ENCODE data around the gene LRRC3. TPM values are rescaled to one million over a fixed set of nuclear protein-coding genes. Genes with fewer than 3 reads are reported as not detected.

The LRRC3 gene
- total and polyA plus RNA-seq, 2 of the 8 experiments (the other 6 are each of a cell fraction or from before 2014, with no cell fraction given): 3.1 to 5.4 TPM

DNA sequence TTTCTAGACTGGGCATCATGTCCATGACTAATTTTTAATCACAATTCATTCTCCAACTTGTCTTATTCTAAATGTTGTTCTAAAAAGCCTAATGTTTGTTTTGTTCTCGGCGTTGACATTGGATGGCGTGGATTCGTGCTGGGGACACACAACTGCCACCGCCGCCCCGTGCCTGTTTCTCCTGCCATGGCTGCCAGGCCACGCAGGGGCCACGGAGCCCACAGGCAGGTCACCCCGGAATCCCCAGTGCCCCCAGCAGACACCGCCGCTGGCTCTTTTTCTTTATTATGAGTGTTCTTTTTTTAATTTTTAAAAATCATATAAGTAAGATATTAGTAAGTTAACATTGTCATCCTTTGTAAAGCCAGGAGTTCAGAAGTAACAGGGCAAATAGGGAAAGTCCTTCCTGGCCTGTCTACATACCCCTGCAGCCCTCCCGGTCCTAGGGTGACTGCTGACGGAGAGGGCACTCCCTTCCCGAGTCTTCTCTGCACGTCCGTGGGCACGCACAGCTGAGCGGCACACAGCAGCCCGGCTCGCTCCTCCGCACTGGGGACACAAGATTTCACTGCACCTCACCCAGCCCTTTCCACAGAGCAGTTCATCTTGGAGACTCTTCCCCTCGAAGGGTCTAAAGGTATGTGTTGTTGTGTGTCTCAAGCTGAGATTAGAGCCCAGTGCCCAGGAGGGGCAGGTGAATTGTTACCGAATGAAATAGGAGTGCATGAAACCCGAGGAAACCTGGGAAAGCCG lies 52.5 kb downstream of the LRRC3 start:
- H2BK12ac ChIP-seq (ENCODE audit: low read depth, low read length): no peak overlapping the region
- ChIA-PET CTCF (ENCODE audit: partially characterized antibody) (interaction anchor here (1.0 to 1.1 kb wide), 2 partner anchors 18 to 41 kb away, joined by 3 read pairs; no protein-coding TSS in a partner anchor), POLR2A (ENCODE audit: partially characterized antibody) (interaction anchor here (1.1 to 1.7 kb wide), 2 partner anchors 15 to 72 kb away, joined by 3 to 4 read pairs; no protein-coding TSS in a partner anchor)
- no peak overlapping the region for H4K5ac ChIP-seq (ENCODE audit: insufficient read length, low read depth, low read length)
- H3K14ac ChIP-seq (ENCODE audit: insufficient read length): no peak overlapping the region
- no peak overlapping the region for H3K56ac ChIP-seq (replicated peaks; ENCODE audit: insufficient read length, low read depth, low read length)
- no peak overlapping the region for H3K18ac ChIP-seq (ENCODE audit: extremely low read depth, low read length)
- no peak overlapping the region for H3K4ac ChIP-seq (replicated peaks; ENCODE audit: insufficient read length, low read depth, low read length)
- H3K23ac ChIP-seq (ENCODE audit: insufficient read length): no peak overlapping the region
- 90% methylated on average over 26 of the region's 26 CpGs; no CpG with 5 or more reads in 1 of the 2 experiments for WGBS, 2 experiments (ENCODE audit: extremely low coverage in 1 of 2, insufficient coverage in 1 of 2, insufficient read length in 1 of 2, insufficient replicate concordance in 2 of 2, low coverage in 1 of 2, low lambda C conversion rate in 2 of 2, missing lambda C conversion rate in 1 of 2)
- no peak overlapping the region for H3K4me3 ChIP-seq (ENCODE audit: extremely low read depth in 1 of 4, insufficient read depth in 2 of 4, low read depth in 3 of 4, low read length in 4 of 4)
- FAIRE-seq (no peak), DNase-seq (ENCODE audit: low read depth in 1 of 2, low spot score in 2 of 2) (no peak)
- peaks cover 0 to 8% (median 8%) of the 10 kb centered on the region in 4 experiments; a peak in 4 of 8 replicates for H3K36me3 ChIP-seq (ENCODE audit: control insufficient read depth in 2 of 4, insufficient read depth in 4 of 4, low read length in 3 of 4)
- no peaks in the 10 kb centered on the region for H3K27me3 ChIP-seq (replicated peaks in 1 of 4; ENCODE audit: control insufficient read depth in 3 of 4, extremely low read depth in 1 of 4, insufficient read depth in 3 of 4, low read length in 3 of 4)
- H3K9me3 ChIP-seq (ENCODE audit: insufficient read depth in 2 of 2, low read depth in 1 of 2, low read length in 1 of 2): no peaks in the 10 kb centered on the region
- no peak overlapping the region for H4K8ac ChIP-seq (ENCODE audit: extremely low read depth, insufficient read depth, low read length)
- H2AK5ac ChIP-seq (ENCODE audit: low read depth, low read length): no peak overlapping the region
- H2BK20ac ChIP-seq (ENCODE audit: low read length): no peak overlapping the region
- H3K4me2 ChIP-seq (ENCODE audit: insufficient read depth in 1 of 2, low read depth in 2 of 2, low read length in 2 of 2): no peak overlapping the region
- H3K27ac ChIP-seq (ENCODE audit: low read depth, low read length): no peak overlapping the region
- no peaks in the 10 kb centered on the region; a peak in 3 of 7 replicates for H3K4me1 ChIP-seq (replicated peaks in 1 of 4; ENCODE audit: control insufficient read depth in 3 of 4, insufficient read depth in 4 of 4, low read length in 3 of 4)
- H4K91ac ChIP-seq (replicated peaks; ENCODE audit: insufficient read length, low read length): no peak overlapping the region
- H2BK5ac ChIP-seq (ENCODE audit: low read depth, low read length): no peak overlapping the region
- H3K79me2 ChIP-seq (ENCODE audit: control insufficient read depth in 1 of 2, insufficient read depth in 2 of 2, low read length in 2 of 2): no peaks in the 10 kb centered on the region
- no peak overlapping the region for H2BK15ac ChIP-seq (ENCODE audit: low read length)
- H2AFZ ChIP-seq (ENCODE audit: low read length): no peak overlapping the region
- H3K79me1 ChIP-seq (ENCODE audit: low read depth, low read length): no peaks in the 10 kb centered on the region
- 0 out of 2 replicates have a peak, but pooled peaks cover 2% of the 10 kb centered on the region for H3K23me2 ChIP-seq (ENCODE audit: low read depth, low read length)
- H4K20me1 ChIP-seq (replicated peaks in 1 of 2; ENCODE audit: control insufficient read depth in 1 of 2, insufficient read depth in 2 of 2, low read length in 2 of 2): peaks cover 3 to 6% of the 10 kb centered on the region in 2 experiments
- no peak overlapping the region for H2BK120ac ChIP-seq (replicated peaks; ENCODE audit: low read depth, low read length)
- no peak overlapping the region for H3K9ac ChIP-seq (replicated peaks in 1 of 4; ENCODE audit: extremely low read depth in 1 of 4, low read depth in 3 of 4, low read length in 3 of 4)
- TF ChIP-seq CREB1 (IDR thresholded peaks at IDR 0.05) (no peak), CBX8 (IDR thresholded peaks at IDR 0.05; ENCODE audit: borderline replicate concordance, low read depth, low read length) (no peak), SP1 (IDR thresholded peaks at IDR 0.05; ENCODE audit: low read depth, low read length) (no peak), RAD21 (IDR thresholded peaks at IDR 0.05 in 1 of 2, conservative IDR thresholded peaks at IDR 0.05 in 1 of 2; ENCODE audit: low read depth in 2 of 2, low read length in 2 of 2) (no peak), POLR2AphosphoS5 (IDR thresholded peaks at IDR 0.05; ENCODE audit: low read depth, low read length) (no peak), SIN3A (conservative IDR thresholded peaks at IDR 0.05 in 1 of 2, IDR thresholded peaks at IDR 0.05 in 1 of 2; ENCODE audit: low read depth in 1 of 2, low read length in 2 of 2) (no peak), TAF1 (IDR thresholded peaks at IDR 0.05; ENCODE audit: low read depth, low read length) (no peak), HDAC2 (IDR thresholded peaks at IDR 0.05; ENCODE audit: borderline replicate concordance in 1 of 2, low read depth in 2 of 2, low read length in 2 of 2) (no peak)
- TF ChIP-seq, protein P1, sequence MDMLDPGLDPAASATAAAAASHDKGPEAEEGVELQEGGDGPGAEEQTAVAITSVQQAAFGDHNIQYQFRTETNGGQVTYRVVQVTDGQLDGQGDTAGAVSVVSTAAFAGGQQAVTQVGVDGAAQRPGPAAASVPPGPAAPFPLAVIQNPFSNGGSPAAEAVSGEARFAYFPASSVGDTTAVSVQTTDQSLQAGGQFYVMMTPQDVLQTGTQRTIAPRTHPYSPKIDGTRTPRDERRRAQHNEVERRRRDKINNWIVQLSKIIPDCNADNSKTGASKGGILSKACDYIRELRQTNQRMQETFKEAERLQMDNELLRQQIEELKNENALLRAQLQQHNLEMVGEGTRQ (IDR thresholded peaks at IDR 0.05; ENCODE audit: low read length): no peak
- TF ChIP-seq, protein P2, sequence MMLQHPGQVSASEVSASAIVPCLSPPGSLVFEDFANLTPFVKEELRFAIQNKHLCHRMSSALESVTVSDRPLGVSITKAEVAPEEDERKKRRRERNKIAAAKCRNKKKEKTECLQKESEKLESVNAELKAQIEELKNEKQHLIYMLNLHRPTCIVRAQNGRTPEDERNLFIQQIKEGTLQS (IDR thresholded peaks at IDR 0.05; ENCODE audit: insufficient read depth, low read depth, low read length): no peak

Measured in H1 (cell line).